Stimulated activated effector memory CD8-positive, alpha-beta T cell treated with anti-CD3 and anti-CD28 coated beads, Interleukin-12 subunit alpha, Interleukin-12 subunit beta, amount 100 ng/mL, for 72 hours (primary cell): ENCODE measurements around the gene HNRNPR.
"Not testable (repeated sequence)": the region's sequence is repeated elsewhere in the genome, so short reads cannot be mapped to it uniquely, and the experiment has no call there.

Source experiments
- ATAC-seq: fragments of 150-1000 bp; cut with Tn5 transposase; 2 replicates; pipeline ENCODE4 v1.10.0; 2021
- DNase-seq, 2 donors: peaks; one replicate each; pipeline ENCODE4 v3.0.0; 2021 to 2022; ENCODE audit warnings: low spot score in 2 of 2
- H3K27ac Mint-ChIP-seq: one replicate; pipeline ENCODE4 v1.8.0; 2022; ENCODE audit warnings: mild to moderate bottlenecking, mixed read lengths
- H3K36me3 Mint-ChIP-seq: one replicate; pipeline ENCODE4 v1.8.0; 2022; ENCODE audit warnings: mild to moderate bottlenecking, mixed read lengths
- H3K4me1 Mint-ChIP-seq: one replicate; pipeline ENCODE4 v1.8.0; 2022; ENCODE audit warnings: mixed read lengths
- H3K4me3 Mint-ChIP-seq: one replicate; pipeline ENCODE4 v1.8.0; 2022; ENCODE audit warnings: mild to moderate bottlenecking, mixed read lengths
- H3K9me3 Mint-ChIP-seq: one replicate; pipeline ENCODE4 v1.8.0; 2022; ENCODE audit warnings: mixed read lengths

HNRNPR gene

GRCh38 chr1:23303524-23303923 lies 40.6 kb downstream of the HNRNPR start:
- peak overlapping the region; percentile 60 for H3K27ac Mint-ChIP-seq
- H3K36me3 Mint-ChIP-seq = peaks cover 100% of the 10 kb centered on the region
- no peak overlapping the region for H3K4me3 Mint-ChIP-seq
- peaks cover 5% of the 10 kb centered on the region for H3K4me1 Mint-ChIP-seq
- DNase-seq = no peak
- H3K9me3 Mint-ChIP-seq = no peaks in the 10 kb centered on the region
- ATAC-seq = no peak

GRCh38 chr1:23296931-23297330 lies 47.2 kb downstream of the HNRNPR start:
- Mint-ChIP-seq H3K4me1 (no peaks in the 10 kb centered on the region), H3K4me3 (no peak overlapping the region), H3K9me3 (no peaks in the 10 kb centered on the region), H3K36me3 (peaks cover 74% of the 10 kb centered on the region), H3K27ac (no peak overlapping the region)
- ATAC-seq (no peak), DNase-seq (no peak)

GRCh38 chr1:23291706-23292105 lies 52.4 kb downstream of the HNRNPR start:
- H3K4me1 Mint-ChIP-seq = no peaks in the 10 kb centered on the region
- no peak for ATAC-seq
- peaks cover 52% of the 10 kb centered on the region for H3K36me3 Mint-ChIP-seq
- H3K4me3 Mint-ChIP-seq = no peak overlapping the region
- no peaks in the 10 kb centered on the region for H3K9me3 Mint-ChIP-seq
- no peak overlapping the region for H3K27ac Mint-ChIP-seq
- DNase-seq = no peak

GRCh38 chr1:23290836-23291565 lies 53.1 kb downstream of the HNRNPR start:
- no peak overlapping the region for H3K4me3 Mint-ChIP-seq
- DNase-seq (no peak), ATAC-seq (no peak)
- H3K9me3 Mint-ChIP-seq = no peaks in the 10 kb centered on the region
- no peak overlapping the region for H3K27ac Mint-ChIP-seq
- H3K4me1 Mint-ChIP-seq = no peaks in the 10 kb centered on the region
- peaks cover 54% of the 10 kb centered on the region for H3K36me3 Mint-ChIP-seq

DNA sequence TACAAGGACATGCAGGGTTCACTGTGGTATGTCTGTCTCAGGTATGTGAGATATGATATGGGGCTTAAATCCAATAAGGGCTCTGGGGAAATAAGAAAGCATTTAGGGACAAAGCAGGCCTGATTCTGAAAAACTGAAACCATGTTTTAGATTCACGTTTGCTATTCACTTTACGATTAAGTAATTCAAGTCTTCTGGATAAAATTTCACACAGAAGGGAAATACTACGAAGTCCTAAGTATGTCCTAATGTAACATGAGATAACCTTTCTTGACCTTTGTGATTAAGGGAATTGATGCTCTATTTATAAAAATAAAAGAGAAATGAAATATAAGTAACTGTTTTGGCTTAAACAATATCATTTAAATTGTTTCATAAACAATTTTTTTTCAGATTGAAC lies 55.4 kb downstream of the HNRNPR start:
- no peak overlapping the region for H3K27ac Mint-ChIP-seq
- no peaks in the 10 kb centered on the region for H3K4me1 Mint-ChIP-seq
- DNase-seq = no peak
- H3K4me3 Mint-ChIP-seq = no peak overlapping the region
- ATAC-seq = no peak
- H3K9me3 Mint-ChIP-seq = no peaks in the 10 kb centered on the region
- H3K36me3 Mint-ChIP-seq = peaks cover 56% of the 10 kb centered on the region

GRCh38 chr1:23288201-23288600 lies 55.9 kb downstream of the HNRNPR start:
- Mint-ChIP-seq H3K27ac (no peak overlapping the region), H3K4me1 (no peaks in the 10 kb centered on the region), H3K36me3 (peaks cover 58% of the 10 kb centered on the region), H3K4me3 (no peak overlapping the region), H3K9me3 (no peaks in the 10 kb centered on the region)
- ATAC-seq = no peak
- no peak for DNase-seq

DNA sequence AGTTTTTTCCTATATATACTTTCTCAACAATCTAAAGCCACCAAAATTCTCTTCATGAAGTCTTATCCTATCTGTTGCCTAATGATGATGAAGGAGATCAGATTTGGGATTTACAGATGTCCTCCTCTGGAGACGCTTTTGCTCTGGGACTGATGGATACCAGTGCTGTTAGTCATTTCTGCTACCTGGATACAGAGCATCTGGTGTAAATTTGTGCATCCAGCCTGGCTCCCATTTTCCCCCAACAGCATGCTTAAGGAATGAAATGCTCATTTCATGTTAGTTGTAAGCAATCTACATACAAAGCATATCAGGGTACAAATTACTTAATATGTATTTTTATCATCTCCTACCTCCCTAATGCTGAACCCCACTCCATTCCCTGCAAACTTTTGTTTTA lies 57.7 kb downstream of the HNRNPR start:
- DNase-seq = no peak
- ATAC-seq = no peak
- no peak overlapping the region for H3K4me3 Mint-ChIP-seq
- peaks cover 76% of the 10 kb centered on the region for H3K36me3 Mint-ChIP-seq
- H3K9me3 Mint-ChIP-seq = no peaks in the 10 kb centered on the region
- H3K4me1 Mint-ChIP-seq = no peaks in the 10 kb centered on the region
- no peak overlapping the region for H3K27ac Mint-ChIP-seq

GRCh38 chr1:23283667-23284602 lies 60.1 kb downstream of the HNRNPR start:
- Mint-ChIP-seq H3K4me1 (no peaks in the 10 kb centered on the region), H3K9me3 (no peaks in the 10 kb centered on the region), H3K36me3 (peaks cover 75% of the 10 kb centered on the region), H3K4me3 (no peak overlapping the region), H3K27ac (no peak overlapping the region)
- DNase-seq = no peak
- ATAC-seq = no peak

GRCh38 chr1:23282957-23283356 lies 61.1 kb downstream of the HNRNPR start:
- ATAC-seq (no peak), DNase-seq (no peak)
- no peak overlapping the region for H3K4me3 Mint-ChIP-seq
- H3K27ac Mint-ChIP-seq = no peak overlapping the region
- H3K36me3 Mint-ChIP-seq = peaks cover 65% of the 10 kb centered on the region
- no peaks in the 10 kb centered on the region for H3K9me3 Mint-ChIP-seq
- H3K4me1 Mint-ChIP-seq = no peaks in the 10 kb centered on the region

GRCh38 chr1:23278717-23279116 lies 65.4 kb downstream of the HNRNPR start:
- no peak for DNase-seq
- H3K27ac Mint-ChIP-seq = peak overlapping the region; percentile 2
- H3K36me3 Mint-ChIP-seq = peaks cover 28% of the 10 kb centered on the region
- H3K4me1 Mint-ChIP-seq = no peaks in the 10 kb centered on the region
- no peak overlapping the region for H3K4me3 Mint-ChIP-seq
- ATAC-seq = no peak
- no peaks in the 10 kb centered on the region for H3K9me3 Mint-ChIP-seq

DNA sequence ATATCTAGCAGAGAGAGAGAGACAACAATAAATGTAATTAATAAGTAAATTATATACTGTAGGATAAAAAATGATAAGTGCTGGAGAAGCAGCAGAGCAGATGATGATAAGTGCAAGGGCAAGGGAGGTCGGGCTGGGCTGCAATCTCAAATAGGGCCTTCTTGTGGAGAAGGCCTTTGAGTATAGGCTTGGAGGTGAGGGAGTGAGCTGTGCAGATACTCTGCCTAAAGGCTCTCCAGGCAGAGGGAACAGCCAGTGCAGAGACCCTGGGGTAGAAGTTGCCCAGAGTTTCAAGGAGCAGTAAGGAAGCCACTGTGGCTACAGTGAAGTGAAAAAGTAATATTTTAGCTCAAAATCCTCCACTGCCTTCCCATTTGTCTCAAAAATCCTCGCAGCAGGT lies 67.6 kb downstream of the HNRNPR start:
- DNase-seq (no peak), ATAC-seq (no peak)
- no peak overlapping the region for H3K4me3 Mint-ChIP-seq

GRCh38 chr1:23274134-23274505 lies 70.0 kb downstream of the HNRNPR start:
- Mint-ChIP-seq H3K4me3 (no peak overlapping the region), H3K4me1 (no peaks in the 10 kb centered on the region), H3K9me3 (no peaks in the 10 kb centered on the region), H3K27ac (no peak overlapping the region), H3K36me3 (no peaks in the 10 kb centered on the region)
- DNase-seq (no peak), ATAC-seq (no peak)

More for the DNA sequence above, 67.6 kb downstream of the HNRNPR start:
- H3K9me3 Mint-ChIP-seq = no peaks in the 10 kb centered on the region
- H3K27ac Mint-ChIP-seq = no peak overlapping the region
- H3K4me1 Mint-ChIP-seq = no peaks in the 10 kb centered on the region
- H3K36me3 Mint-ChIP-seq = peaks cover 9% of the 10 kb centered on the region

DNA sequence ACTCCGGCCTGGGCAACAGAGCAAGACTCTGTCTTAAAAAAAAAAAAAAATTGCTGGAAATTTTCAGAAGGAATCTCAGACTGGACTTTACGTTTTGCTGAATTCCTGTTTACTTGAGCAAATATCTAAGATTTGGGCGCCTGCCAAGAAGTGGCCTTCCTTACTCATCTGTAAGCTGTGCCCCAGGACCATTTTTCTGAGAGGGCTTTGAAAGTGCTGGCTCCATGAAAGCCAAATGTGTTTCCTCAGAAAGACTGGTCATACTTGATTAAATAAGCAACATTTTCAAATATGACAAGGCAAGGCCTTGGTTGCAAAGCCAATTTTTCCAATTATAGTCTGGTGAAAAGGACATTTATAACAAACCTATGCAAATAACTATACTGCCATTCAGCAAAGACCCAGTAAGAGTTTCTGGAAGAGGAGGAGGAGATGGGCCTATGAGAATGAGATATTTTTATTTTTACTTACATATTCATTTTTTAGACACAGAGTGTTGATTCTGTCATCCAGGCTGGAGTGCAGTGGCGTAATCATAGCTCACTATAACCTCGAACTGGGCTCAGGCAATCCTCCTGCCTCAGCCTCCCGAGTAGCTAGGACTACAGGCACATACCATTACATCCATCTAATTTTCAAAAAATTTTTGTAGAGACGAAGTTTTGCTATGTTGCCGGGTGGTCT lies 70.5 kb downstream of the HNRNPR start:
- Mint-ChIP-seq H3K4me3 (no peak overlapping the region), H3K4me1 (no peaks in the 10 kb centered on the region), H3K36me3 (no peaks in the 10 kb centered on the region), H3K27ac (no peak overlapping the region), H3K9me3 (no peaks in the 10 kb centered on the region)
- ATAC-seq (no peak), DNase-seq (no peak)

DNA sequence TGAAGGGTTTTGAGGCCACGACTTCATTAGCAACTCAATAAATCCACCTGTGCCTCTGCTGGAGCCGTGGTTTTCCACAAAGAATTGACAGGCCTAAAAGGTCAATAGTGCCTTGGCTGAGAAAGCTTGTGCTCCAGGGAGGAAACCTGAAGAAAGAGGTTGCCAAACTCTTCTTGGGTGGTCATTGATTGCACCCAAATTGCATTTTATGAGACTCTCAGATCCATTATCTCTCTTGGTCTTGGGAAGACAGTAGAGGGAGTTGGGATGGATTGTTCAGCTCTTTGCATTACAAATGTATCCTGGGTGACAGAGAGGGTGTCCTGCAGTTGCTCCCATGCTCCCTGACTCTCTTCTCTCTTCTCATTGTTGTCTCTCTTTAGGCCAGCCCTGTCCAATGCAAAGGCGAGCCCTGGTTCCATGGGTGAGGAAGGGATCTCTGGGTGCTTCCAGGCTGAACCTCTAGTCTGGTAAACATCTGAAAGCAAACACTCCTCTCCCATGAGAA lies 80.7 kb downstream of the HNRNPR start:
- no peaks in the 10 kb centered on the region for H3K9me3 Mint-ChIP-seq
- no peaks in the 10 kb centered on the region for H3K4me1 Mint-ChIP-seq
- no peaks in the 10 kb centered on the region for H3K36me3 Mint-ChIP-seq
- H3K4me3 Mint-ChIP-seq = no peak overlapping the region
- no peak for ATAC-seq
- H3K27ac Mint-ChIP-seq = no peak overlapping the region
- DNase-seq = no peak

DNA sequence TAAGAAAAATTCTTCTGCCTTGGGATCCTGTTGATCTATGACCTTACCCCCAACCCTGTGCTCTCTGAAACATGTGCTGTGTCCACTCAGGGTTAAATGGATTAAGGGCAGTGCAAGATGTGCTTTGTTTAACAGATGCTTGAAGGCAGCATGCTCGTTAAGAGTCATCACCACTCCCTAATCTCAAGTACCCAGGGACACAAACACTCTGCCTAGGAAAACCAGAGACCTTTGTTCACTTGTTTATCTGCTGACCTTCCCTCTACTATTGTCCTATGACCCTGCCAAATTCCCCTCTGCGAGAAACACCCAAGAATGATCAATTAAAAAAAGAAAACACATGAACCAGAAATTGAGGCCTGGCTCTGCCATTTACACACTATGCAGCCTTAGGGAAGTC lies 86.0 kb downstream of the HNRNPR start:
- H3K27ac Mint-ChIP-seq = not testable (repeated sequence)

More for the DNA sequence above, 86.0 kb downstream of the HNRNPR start:
- not testable (repeated sequence) for H3K4me1 Mint-ChIP-seq, H3K36me3 Mint-ChIP-seq, ATAC-seq, H3K4me3 Mint-ChIP-seq, H3K9me3 Mint-ChIP-seq, DNase-seq
